K562 (cell line): ENCODE measurements around the gene OR6K3. TPM values are rescaled to one million over a fixed set of nuclear protein-coding genes. Genes with fewer than 3 reads are reported as not detected.

Source experiments
- ARNT ChIP-seq, 2 experiments: fragments of 450-650 bp; IDR thresholded peaks; 2 replicates each; pipeline ENCODE4 v1.6.1; 2016; ENCODE audit warnings: mild to moderate bottlenecking in 1 of 2
- CBFA2T3 ChIP-seq: fragments of 450-650 bp; IDR thresholded peaks from 2 replicates; pipeline ENCODE4 v1.6.1; 2017
- CC2D1A ChIP-seq: fragments of 450-650 bp; IDR thresholded peaks from 2 replicates; pipeline ENCODE4 v1.6.1; 2017; ENCODE audit warnings: mild to moderate bottlenecking
- CCAR2 ChIP-seq: fragments of 200-400 bp; formaldehyde crosslinking; IDR thresholded peaks from 2 replicates; pipeline ENCODE4 v1.6.1; 2017; ENCODE audit warnings: mild to moderate bottlenecking, low read depth, low read length
- CEBPG ChIP-seq, 3 experiments: fragments of 200-800 bp in 1 of 3; sonication (Bioruptor generic) in 1 of 3; sonication (generic) in 1 of 3; formaldehyde crosslinking in 1 of 3; IDR thresholded peaks in 2 of 3; conservative IDR thresholded peaks in 1 of 3; 2 replicates each; pipeline versions ENCODE4 v1.6.1 to v1.8.0; 2016 to 2022; ENCODE audit warnings: missing compliant biosample characterization in 2 of 3, missing genetic modification characterization in 2 of 3, mild to moderate bottlenecking in 1 of 3, missing genetic modification reagents in 1 of 3
- EHMT2 ChIP-seq: fragments of 450-650 bp; IDR thresholded peaks from 2 replicates; pipeline ENCODE4 v1.6.1; 2018; ENCODE audit warnings: antibody characterized with exemption
- EP300 ChIP-seq: IDR thresholded peaks from 2 replicates; pipeline ENCODE4 v1.6.1; 2012; ENCODE audit warnings: low read length, improper control_type of control experiment
- GATAD2B ChIP-seq: fragments of 450-650 bp; IDR thresholded peaks from 2 replicates; pipeline ENCODE4 v1.6.1; 2017; ENCODE audit warnings: mild to moderate bottlenecking, borderline replicate concordance
- HDAC2 ChIP-seq: fragments of 450-650 bp; IDR thresholded peaks from 2 replicates; pipeline ENCODE4 v1.6.1; 2016; ENCODE audit warnings: mild to moderate bottlenecking
- KDM1A ChIP-seq, 2 experiments: fragments of 450-650 bp; IDR thresholded peaks; 2 replicates each; pipeline ENCODE4 v1.6.1; 2016; ENCODE audit warnings: mild to moderate bottlenecking in 2 of 2
- MCM7 ChIP-seq, 2 experiments: fragments of 450-650 bp; IDR thresholded peaks; 2 replicates each; pipeline ENCODE4 v1.6.1; 2016 to 2018
- MYBL2 ChIP-seq, 2 experiments: fragments of 450-650 bp in 1 of 2; sonication (generic) in 1 of 2; formaldehyde crosslinking in 1 of 2; IDR thresholded peaks; 2 replicates each; pipeline versions ENCODE4 v1.6.1 to v1.8.1; 2017 to 2022; ENCODE audit warnings: borderline replicate concordance in 1 of 2, inconsistent platforms in 1 of 2, low read depth in 1 of 2, mild to moderate bottlenecking in 1 of 2, missing genetic modification reagents in 1 of 2, moderate library complexity in 1 of 2
- NBN ChIP-seq: fragments of 450-650 bp; IDR thresholded peaks from 2 replicates; pipeline ENCODE4 v1.6.1; 2016; ENCODE audit warnings: low read depth, mild to moderate bottlenecking
- NCOA4 ChIP-seq: fragments of 450-650 bp; IDR thresholded peaks from 2 replicates; pipeline ENCODE4 v1.6.1; 2018; ENCODE audit warnings: mild to moderate bottlenecking; ENCODE audit not compliant: partially characterized antibody
- SMAD3 ChIP-seq: fragments of 450-650 bp; formaldehyde crosslinking; conservative IDR thresholded peaks from 2 replicates; pipeline ENCODE4 v1.4.0; 2020; ENCODE audit warnings: mild to moderate bottlenecking
- TRIM24 ChIP-seq, 2 experiments: fragments of 450-650 bp; IDR thresholded peaks; 2 replicates each; pipeline ENCODE4 v1.6.1; 2016
- YY1 ChIP-seq, 3 experiments: IDR thresholded peaks; 2 replicates each; pipeline ENCODE4 v1.6.1; 2011; ENCODE audit warnings: low read length in 2 of 3, mild to moderate bottlenecking in 2 of 3, moderate library complexity in 2 of 3, borderline replicate concordance in 1 of 3, control low read depth in 1 of 3, low read depth in 1 of 3; ENCODE audit not compliant: insufficient read depth in 3 of 3, insufficient replicate concordance in 2 of 3, control insufficient read depth in 1 of 3, insufficient read length in 1 of 3; ENCODE audit errors: extremely low read depth in 1 of 3
- ZNF316 ChIP-seq: fragments of 450-650 bp; IDR thresholded peaks from 2 replicates; pipeline ENCODE4 v1.6.1; 2016
- ZNF347 ChIP-seq: fragments of 450-650 bp; formaldehyde crosslinking; IDR thresholded peaks from 2 replicates; pipeline ENCODE4 v1.4.0; 2020; ENCODE audit warnings: low read depth, mild to moderate bottlenecking, moderate library complexity
- ZSCAN32 ChIP-seq: fragments of 450-650 bp; formaldehyde crosslinking; IDR thresholded peaks from 2 replicates; pipeline ENCODE4 v1.4.0; 2020; ENCODE audit warnings: mild to moderate bottlenecking, moderate library complexity
- polyA plus RNA-seq, 8 experiments: library from polyadenylated mRNA; depleted of rRNA in 4 of 8; stranded (reverse) in 5 of 8; unstranded in 3 of 8; fragments of >200 nt; fragmentation: Nextera tagmentation in 2 of 8; fragmentation: Illumina TruSeq in 1 of 8; extraction: Ambion mirVana in 2 of 8; extraction: Trizol in 1 of 8; gene quantifications; 2 replicates each; pipeline versions ENCODE4 v1.2.1 to v1.2.3, GENCODE V29; 2011 to 2014; ENCODE audit warnings: inconsistent platforms in 1 of 8, missing spikeins in 1 of 8
- total RNA-seq, 7 experiments: library from RNA; depleted of rRNA in 6 of 7; stranded (reverse); fragments of >200 nt in 6 of 7; fragmentation: Illumina TruSeq in 2 of 7; extraction: Trizol in 2 of 7; gene quantifications; 2 replicates each; pipeline versions ENCODE4 v1.2.1 to v1.2.3, GENCODE V29; 2011 to 2021; ENCODE audit warnings: low replicate concordance in 1 of 7
- TF ChIP-seq, protein P1 (sequence below): fragments of 450-650 bp; IDR thresholded peaks from 2 replicates; pipeline ENCODE4 v1.7.1; 2018; ENCODE audit warnings: mild to moderate bottlenecking, low read depth; ENCODE audit not compliant: partially characterized antibody
- TF ChIP-seq, protein P2 (sequence below): fragments of 450-650 bp; IDR thresholded peaks from 2 replicates; pipeline ENCODE4 v1.6.1; 2016; ENCODE audit warnings: low read depth, mild to moderate bottlenecking, moderate library complexity
- TF ChIP-seq, protein P3 (sequence below): fragments of 450-650 bp; conservative IDR thresholded peaks from 2 replicates; pipeline ENCODE4 v1.6.1; 2016; ENCODE audit warnings: missing genetic modification characterization, low read depth, mild to moderate bottlenecking, control low read depth, missing compliant biosample characterization

The OR6K3 gene
- total and polyA plus RNA-seq, 9 of the 15 experiments (the other 6 are each of a cell fraction or from before 2014, with no cell fraction given) = not detected

DNA sequence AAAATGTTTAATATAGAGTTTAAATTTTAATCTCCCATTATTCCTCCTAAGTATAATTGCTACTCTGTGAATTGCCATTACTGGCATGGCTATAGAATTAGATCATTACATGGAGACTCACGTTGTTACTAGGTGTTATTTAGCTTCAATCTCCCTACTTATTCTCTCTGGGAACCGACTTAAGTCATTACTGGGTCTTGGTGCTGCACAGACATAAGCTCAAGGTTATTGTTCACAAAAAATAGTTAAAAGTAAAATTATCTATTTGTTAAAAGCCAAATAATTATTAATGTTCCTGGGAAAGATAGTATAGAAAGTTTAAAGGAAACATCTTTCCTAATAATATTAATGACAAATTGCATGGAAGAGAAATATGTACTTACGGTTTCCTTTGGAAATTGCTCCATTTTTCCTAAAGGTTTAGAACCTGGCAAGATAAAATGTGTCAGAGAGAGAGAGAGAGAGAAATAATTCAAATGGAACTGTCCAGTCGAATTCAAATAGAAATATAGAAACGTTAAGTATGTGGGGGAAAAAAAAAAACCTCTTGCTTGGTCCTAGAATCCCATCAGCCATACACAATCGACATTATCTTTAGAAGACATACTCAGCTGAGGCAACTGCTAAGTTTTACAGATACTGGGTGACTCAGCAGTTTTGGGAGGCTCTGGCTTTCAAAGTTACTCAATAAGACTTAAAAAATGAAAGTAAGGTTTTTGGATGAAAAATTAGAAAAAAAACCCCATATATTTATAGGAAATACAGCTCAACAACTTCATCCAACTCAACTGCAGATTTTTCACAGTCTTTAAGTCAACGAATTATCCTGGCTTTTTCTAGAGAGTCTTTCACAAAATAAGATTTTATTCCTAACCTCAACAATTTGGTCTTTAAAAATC, 34.2 kb downstream of the OR6K3 start, which contains the start of gene SPTA1 (continued):
- TF ChIP-seq ZNF347 (CRISPR knock-in tag) = no peak
- TF ChIP-seq SMAD3 (CRISPR knock-in tag) = no peak
- TF ChIP-seq ZSCAN32 = no peak
- peak; percentile 78 to 84 for TF ChIP-seq TRIM24 (IDR thresholded peaks at IDR 0.05)
- TF ChIP-seq CEBPG (CRISPR knock-in tag; IDR thresholded peaks at IDR 0.05) = no peak
- peak; percentile 73 to 87 for TF ChIP-seq CEBPG (tag; conservative IDR thresholded peaks at IDR 0.05 in 1 of 2, IDR thresholded peaks at IDR 0.05 in 1 of 2)
- TF ChIP-seq GATAD2B = 0 out of 2 replicates have a peak, but pooled peaks have one; percentile 32
- peak; percentile 91 for TF ChIP-seq CBFA2T3
- peak; percentile 90 for TF ChIP-seq MYBL2 (IDR thresholded peaks at IDR 0.05; ENCODE audit: low read depth)
- no peak for TF ChIP-seq MYBL2 (CRISPR knock-in tag; IDR thresholded peaks at IDR 0.05; ENCODE audit: borderline replicate concordance)
- TF ChIP-seq NBN = peak; percentile 70; the same call in 1 of the 2 replicates
- peak; percentile 74 for TF ChIP-seq HDAC2
- no peak for TF ChIP-seq CCAR2
- TF ChIP-seq ZNF316 = peak; percentile 100
- TF ChIP-seq ARNT (IDR thresholded peaks at IDR 0.05) = peak; percentile 71 to 76; a peak in 1 of 4 replicates
- peak; percentile 17 for TF ChIP-seq NCOA4
- peak; percentile 78 for TF ChIP-seq CC2D1A
- TF ChIP-seq, protein P1, sequence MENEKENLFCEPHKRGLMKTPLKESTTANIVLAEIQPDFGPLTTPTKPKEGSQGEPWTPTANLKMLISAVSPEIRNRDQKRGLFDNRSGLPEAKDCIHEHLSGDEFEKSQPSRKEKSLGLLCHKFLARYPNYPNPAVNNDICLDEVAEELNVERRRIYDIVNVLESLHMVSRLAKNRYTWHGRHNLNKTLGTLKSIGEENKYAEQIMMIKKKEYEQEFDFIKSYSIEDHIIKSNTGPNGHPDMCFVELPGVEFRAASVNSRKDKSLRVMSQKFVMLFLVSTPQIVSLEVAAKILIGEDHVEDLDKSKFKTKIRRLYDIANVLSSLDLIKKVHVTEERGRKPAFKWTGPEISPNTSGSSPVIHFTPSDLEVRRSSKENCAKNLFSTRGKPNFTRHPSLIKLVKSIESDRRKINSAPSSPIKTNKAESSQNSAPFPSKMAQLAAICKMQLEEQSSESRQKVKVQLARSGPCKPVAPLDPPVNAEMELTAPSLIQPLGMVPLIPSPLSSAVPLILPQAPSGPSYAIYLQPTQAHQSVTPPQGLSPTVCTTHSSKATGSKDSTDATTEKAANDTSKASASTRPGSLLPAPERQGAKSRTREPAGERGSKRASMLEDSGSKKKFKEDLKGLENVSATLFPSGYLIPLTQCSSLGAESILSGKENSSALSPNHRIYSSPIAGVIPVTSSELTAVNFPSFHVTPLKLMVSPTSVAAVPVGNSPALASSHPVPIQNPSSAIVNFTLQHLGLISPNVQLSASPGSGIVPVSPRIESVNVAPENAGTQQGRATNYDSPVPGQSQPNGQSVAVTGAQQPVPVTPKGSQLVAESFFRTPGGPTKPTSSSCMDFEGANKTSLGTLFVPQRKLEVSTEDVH = peak; percentile 35
- TF ChIP-seq EP300 = peak; percentile 92
- TF ChIP-seq, protein P2, sequence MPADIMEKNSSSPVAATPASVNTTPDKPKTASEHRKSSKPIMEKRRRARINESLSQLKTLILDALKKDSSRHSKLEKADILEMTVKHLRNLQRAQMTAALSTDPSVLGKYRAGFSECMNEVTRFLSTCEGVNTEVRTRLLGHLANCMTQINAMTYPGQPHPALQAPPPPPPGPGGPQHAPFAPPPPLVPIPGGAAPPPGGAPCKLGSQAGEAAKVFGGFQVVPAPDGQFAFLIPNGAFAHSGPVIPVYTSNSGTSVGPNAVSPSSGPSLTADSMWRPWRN = 0 out of 2 replicates have a peak, but pooled peaks have one; percentile 14
- peak in 1 of 3 experiments; percentile 32 for TF ChIP-seq YY1 (IDR thresholded peaks at IDR 0.05; ENCODE audit: borderline replicate concordance in 1 of 3, control insufficient read depth in 1 of 3, extremely low read depth in 1 of 3, insufficient read depth in 3 of 3, insufficient read length in 1 of 3, insufficient replicate concordance in 2 of 3, low read depth in 1 of 3, low read length in 2 of 3)
- peak in 1 of 2 experiments; percentile 50; a peak in 1 of 4 replicates for TF ChIP-seq MCM7 (IDR thresholded peaks at IDR 0.05)
- peak in 1 of 2 experiments; percentile 18; a peak in 2 of 4 replicates for TF ChIP-seq KDM1A (IDR thresholded peaks at IDR 0.05)
- peak; percentile 73; the same call in 1 of the 2 replicates for TF ChIP-seq EHMT2
- TF ChIP-seq, protein P3, sequence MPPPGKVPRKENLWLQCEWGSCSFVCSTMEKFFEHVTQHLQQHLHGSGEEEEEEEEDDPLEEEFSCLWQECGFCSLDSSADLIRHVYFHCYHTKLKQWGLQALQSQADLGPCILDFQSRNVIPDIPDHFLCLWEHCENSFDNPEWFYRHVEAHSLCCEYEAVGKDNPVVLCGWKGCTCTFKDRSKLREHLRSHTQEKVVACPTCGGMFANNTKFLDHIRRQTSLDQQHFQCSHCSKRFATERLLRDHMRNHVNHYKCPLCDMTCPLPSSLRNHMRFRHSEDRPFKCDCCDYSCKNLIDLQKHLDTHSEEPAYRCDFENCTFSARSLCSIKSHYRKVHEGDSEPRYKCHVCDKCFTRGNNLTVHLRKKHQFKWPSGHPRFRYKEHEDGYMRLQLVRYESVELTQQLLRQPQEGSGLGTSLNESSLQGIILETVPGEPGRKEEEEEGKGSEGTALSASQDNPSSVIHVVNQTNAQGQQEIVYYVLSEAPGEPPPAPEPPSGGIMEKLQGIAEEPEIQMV (tag) = no peak
